H1 (cell line): ENCODE measurements around the gene RTP2. TPM values are rescaled to one million over a fixed set of nuclear protein-coding genes. Genes with fewer than 3 reads are reported as not detected.

Experiments used
- BACH1 ChIP-seq: IDR thresholded peaks from 2 replicates; pipeline ENCODE4 v1.6.1; 2012; ENCODE audit warnings: low read length, improper control_type of control experiment
- SP2 ChIP-seq: IDR thresholded peaks from 2 replicates; pipeline ENCODE4 v1.6.1; 2012; ENCODE audit warnings: mild to moderate bottlenecking, low read length, inconsistent platforms
- polyA plus RNA-seq, 7 experiments: library from polyadenylated mRNA; depleted of rRNA in 3 of 7; stranded (reverse) in 5 of 7; unstranded in 2 of 7; fragments of >200 nt in 5 of 7; fragments of 200-250 nt in 2 of 7; gene quantifications; 1 replicate in 5 of 7; 2 replicates in 1 of 7; 4 replicates in 1 of 7; pipeline versions ENCODE4 v1.2.1 to v1.2.3, GENCODE V29; 2011 to 2013; ENCODE audit warnings: missing spikeins in 2 of 7, mixed read lengths in 2 of 7
- total RNA-seq: library from RNA; stranded (reverse); fragmentation: NEBNext Ultra II Directional; extraction: Animal tissue kit (Norgen Biotek cat#: 25700); gene quantifications from 2 replicates; pipeline ENCODE4 v1.2.1, GENCODE V29; 2021

Gene RTP2
- total and polyA plus RNA-seq, 2 of the 8 experiments (the other 6 are each of a cell fraction or from before 2014, with no cell fraction given) = not detected

- TF ChIP-seq SP2 (no peak), BACH1 (no peak)
These were observed 26.7 kb upstream of the RTP2 start (continued) for GRCh38 chr3:187728940-187729583.
